ENCODE measurements around the gene PRKN. TPM values are rescaled to one million over a fixed set of nuclear protein-coding genes. Genes with fewer than 3 reads are reported as not detected.

The PRKN gene
- total RNA-seq, 1 experiment from 2014 or later, result 0.34 TPM

GRCh38 chr6:162363757-162364156 lies 363.8 kb downstream of the PRKN start:
- no peak for TF ChIP-seq CTCF (IDR thresholded peaks at IDR 0.05; ENCODE audit: insufficient read depth in 1 of 2, low read depth in 1 of 2, low read length in 1 of 2, severe bottlenecking in 1 of 2, unreplicated experiment in 1 of 2)
- POLR2A ChIA-PET, result no interaction called here
- no peak overlapping the region for H3K4me3 ChIP-seq (ENCODE audit: low read depth, low read length)
- intact Hi-C loops (cut with micrococcal nuclease; ENCODE audit: unreplicated experiment), result no loop called here
- H3K36me3 ChIP-seq (ENCODE audit: control insufficient read depth, insufficient read depth, low read length), result no peaks in the 10 kb centered on the region
- CTCF ChIA-PET, result no interaction called here
- Mint-ChIP-seq H3K36me3 (ENCODE audit: insufficient read depth, unreplicated experiment) (no peaks in the 10 kb centered on the region), H3K9me3 (ENCODE audit: unreplicated experiment) (no peaks in the 10 kb centered on the region), H3K27ac (ENCODE audit: unreplicated experiment) (no peak overlapping the region), H3K4me1 (ENCODE audit: low read depth, unreplicated experiment) (no peaks in the 10 kb centered on the region), H3K4me3 (ENCODE audit: unreplicated experiment) (no peak overlapping the region), H3K27me3 (ENCODE audit: insufficient read depth, unreplicated experiment) (no peaks in the 10 kb centered on the region)
- no TSS peak for BruUV-seq (replicated peaks)
- H3K9me3 ChIP-seq, result no peaks in the 10 kb centered on the region
- DNase-seq, result no peak
- H3K27me3 ChIP-seq (replicated peaks; ENCODE audit: control insufficient read depth, insufficient read depth, low read length), result no peaks in the 10 kb centered on the region
- no peaks in the 10 kb centered on the region for H3K4me1 ChIP-seq

- ChIA-PET CTCF (no interaction called here), POLR2A (no interaction called here)
- intact Hi-C loops (cut with micrococcal nuclease; ENCODE audit: unreplicated experiment), result no loop called here
- no peaks in the 10 kb centered on the region for H3K9me3 Mint-ChIP-seq (ENCODE audit: unreplicated experiment)
- H3K9me3 ChIP-seq, result no peaks in the 10 kb centered on the region
- H3K27me3 Mint-ChIP-seq (ENCODE audit: insufficient read depth, unreplicated experiment), result peaks cover 5% of the 10 kb centered on the region
- no peaks in the 10 kb centered on the region for H3K36me3 Mint-ChIP-seq (ENCODE audit: insufficient read depth, unreplicated experiment)
- no peak overlapping the region for H3K4me3 ChIP-seq (ENCODE audit: low read depth, low read length)
- H3K4me1 Mint-ChIP-seq (ENCODE audit: low read depth, unreplicated experiment), result no peaks in the 10 kb centered on the region
- no peaks in the 10 kb centered on the region for H3K4me1 ChIP-seq
- no peak for TF ChIP-seq CTCF (IDR thresholded peaks at IDR 0.05; ENCODE audit: insufficient read depth in 1 of 2, low read depth in 1 of 2, low read length in 1 of 2, severe bottlenecking in 1 of 2, unreplicated experiment in 1 of 2)
- no peak for DNase-seq
- no peak overlapping the region for H3K4me3 Mint-ChIP-seq (ENCODE audit: unreplicated experiment)
- H3K36me3 ChIP-seq (ENCODE audit: control insufficient read depth, insufficient read depth, low read length), result no peaks in the 10 kb centered on the region
- BruUV-seq (replicated peaks), result no TSS peak
- no peak overlapping the region for H3K27ac Mint-ChIP-seq (ENCODE audit: unreplicated experiment)
- H3K27me3 ChIP-seq (replicated peaks; ENCODE audit: control insufficient read depth, insufficient read depth, low read length), result no peaks in the 10 kb centered on the region
Measured at GRCh38 chr6:162360901-162361567, 366.5 kb downstream of the PRKN start.

- POLR2A ChIA-PET, result no interaction called here
- H3K27me3 Mint-ChIP-seq (ENCODE audit: insufficient read depth, unreplicated experiment), result peaks cover 5% of the 10 kb centered on the region
- no peaks in the 10 kb centered on the region for H3K27me3 ChIP-seq (replicated peaks; ENCODE audit: control insufficient read depth, insufficient read depth, low read length)
- no peaks in the 10 kb centered on the region for H3K36me3 Mint-ChIP-seq (ENCODE audit: insufficient read depth, unreplicated experiment)
- intact Hi-C loops (cut with micrococcal nuclease; ENCODE audit: unreplicated experiment), result no loop called here
- no peaks in the 10 kb centered on the region for H3K4me1 ChIP-seq
- no peaks in the 10 kb centered on the region for H3K36me3 ChIP-seq (ENCODE audit: control insufficient read depth, insufficient read depth, low read length)
- H3K4me1 Mint-ChIP-seq (ENCODE audit: low read depth, unreplicated experiment), result no peaks in the 10 kb centered on the region
- CTCF ChIA-PET, result no interaction called here
- no peak for TF ChIP-seq CTCF (IDR thresholded peaks at IDR 0.05; ENCODE audit: insufficient read depth in 1 of 2, low read depth in 1 of 2, low read length in 1 of 2, severe bottlenecking in 1 of 2, unreplicated experiment in 1 of 2)
- no peak overlapping the region for H3K4me3 ChIP-seq (ENCODE audit: low read depth, low read length)
- no TSS peak for BruUV-seq (replicated peaks)
- no peaks in the 10 kb centered on the region for H3K9me3 ChIP-seq
- DNase-seq, result no peak
- no peaks in the 10 kb centered on the region for H3K9me3 Mint-ChIP-seq (ENCODE audit: unreplicated experiment)
- H3K4me3 Mint-ChIP-seq (ENCODE audit: unreplicated experiment), result no peak overlapping the region
- no peak overlapping the region for H3K27ac Mint-ChIP-seq (ENCODE audit: unreplicated experiment)
Measured at GRCh38 chr6:162358625-162359024, 368.9 kb downstream of the PRKN start.
